GF-D8 (cell line): Measurements from ENCODE around the gene ZXDA.
"Not testable (repeated sequence)": the region's sequence is repeated elsewhere in the genome, so short reads cannot be mapped to it uniquely, and the experiment has no call there.

Experiments
- DNase-seq: peaks from one replicate; lab custom pipeline; 2025; lab: John Stamatoyannopoulos, UW

Gene ZXDA, protein sequence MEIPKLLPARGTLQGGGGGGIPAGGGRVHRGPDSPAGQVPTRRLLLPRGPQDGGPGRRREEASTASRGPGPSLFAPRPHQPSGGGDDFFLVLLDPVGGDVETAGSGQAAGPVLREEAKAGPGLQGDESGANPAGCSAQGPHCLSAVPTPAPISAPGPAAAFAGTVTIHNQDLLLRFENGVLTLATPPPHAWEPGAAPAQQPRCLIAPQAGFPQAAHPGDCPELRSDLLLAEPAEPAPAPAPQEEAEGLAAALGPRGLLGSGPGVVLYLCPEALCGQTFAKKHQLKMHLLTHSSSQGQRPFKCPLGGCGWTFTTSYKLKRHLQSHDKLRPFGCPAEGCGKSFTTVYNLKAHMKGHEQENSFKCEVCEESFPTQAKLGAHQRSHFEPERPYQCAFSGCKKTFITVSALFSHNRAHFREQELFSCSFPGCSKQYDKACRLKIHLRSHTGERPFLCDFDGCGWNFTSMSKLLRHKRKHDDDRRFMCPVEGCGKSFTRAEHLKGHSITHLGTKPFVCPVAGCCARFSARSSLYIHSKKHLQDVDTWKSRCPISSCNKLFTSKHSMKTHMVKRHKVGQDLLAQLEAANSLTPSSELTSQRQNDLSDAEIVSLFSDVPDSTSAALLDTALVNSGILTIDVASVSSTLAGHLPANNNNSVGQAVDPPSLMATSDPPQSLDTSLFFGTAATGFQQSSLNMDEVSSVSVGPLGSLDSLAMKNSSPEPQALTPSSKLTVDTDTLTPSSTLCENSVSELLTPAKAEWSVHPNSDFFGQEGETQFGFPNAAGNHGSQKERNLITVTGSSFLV

DNA sequence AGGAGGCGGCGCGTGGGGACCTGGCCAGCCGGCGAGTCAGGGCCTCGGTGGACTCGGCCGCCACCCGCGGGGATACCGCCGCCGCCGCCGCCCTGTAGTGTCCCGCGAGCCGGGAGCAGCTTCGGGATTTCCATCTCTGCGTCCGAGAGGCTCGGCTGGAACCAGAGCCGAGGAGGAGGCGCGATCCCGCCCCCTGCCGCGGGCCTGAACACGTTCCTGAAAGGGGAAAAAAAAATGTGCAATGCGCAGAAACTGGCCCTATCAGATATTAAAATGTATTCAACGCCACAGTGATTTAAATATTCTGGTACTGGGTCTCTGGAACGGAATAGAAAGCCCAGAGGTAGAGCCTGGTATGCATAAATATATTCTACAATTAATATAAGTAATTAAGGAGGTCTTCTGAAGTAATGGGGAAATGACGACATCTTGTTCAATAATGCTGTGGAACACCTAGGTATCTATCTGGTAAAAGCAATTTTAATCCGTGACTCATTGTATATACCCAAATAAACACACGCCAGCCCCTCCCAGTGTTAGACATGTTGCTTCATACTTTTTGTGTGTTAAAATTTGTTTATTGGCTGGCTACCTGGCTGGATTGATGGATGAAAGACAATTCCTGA is at the start of gene ZXDA:
ZXDA (minus strand) TSS at position 172 of the 626 bp plus-strand sequence; CDS start at position 134, 38 bp downstream.
- not testable (repeated sequence) for DNase-seq

DNA sequence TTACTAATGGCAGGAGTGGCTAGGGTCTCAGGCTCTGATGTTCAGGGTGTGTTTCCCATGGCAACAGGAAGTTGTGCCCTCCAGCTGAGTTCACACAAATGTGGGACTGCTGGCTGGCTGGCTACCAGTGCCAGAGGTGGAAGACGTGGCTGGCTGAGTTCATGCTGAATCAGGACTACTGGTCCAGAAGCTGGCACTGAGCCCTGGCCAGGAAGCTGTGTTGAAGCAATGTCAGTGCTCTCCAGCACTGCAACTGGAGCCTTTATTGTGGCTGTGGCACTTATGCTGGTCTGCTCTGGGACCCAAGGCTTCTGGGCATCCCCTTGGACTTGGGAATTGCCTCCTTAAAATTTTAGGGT is 42.0 kb upstream of the ZXDA start:
- DNase-seq, result no peak

DNA sequence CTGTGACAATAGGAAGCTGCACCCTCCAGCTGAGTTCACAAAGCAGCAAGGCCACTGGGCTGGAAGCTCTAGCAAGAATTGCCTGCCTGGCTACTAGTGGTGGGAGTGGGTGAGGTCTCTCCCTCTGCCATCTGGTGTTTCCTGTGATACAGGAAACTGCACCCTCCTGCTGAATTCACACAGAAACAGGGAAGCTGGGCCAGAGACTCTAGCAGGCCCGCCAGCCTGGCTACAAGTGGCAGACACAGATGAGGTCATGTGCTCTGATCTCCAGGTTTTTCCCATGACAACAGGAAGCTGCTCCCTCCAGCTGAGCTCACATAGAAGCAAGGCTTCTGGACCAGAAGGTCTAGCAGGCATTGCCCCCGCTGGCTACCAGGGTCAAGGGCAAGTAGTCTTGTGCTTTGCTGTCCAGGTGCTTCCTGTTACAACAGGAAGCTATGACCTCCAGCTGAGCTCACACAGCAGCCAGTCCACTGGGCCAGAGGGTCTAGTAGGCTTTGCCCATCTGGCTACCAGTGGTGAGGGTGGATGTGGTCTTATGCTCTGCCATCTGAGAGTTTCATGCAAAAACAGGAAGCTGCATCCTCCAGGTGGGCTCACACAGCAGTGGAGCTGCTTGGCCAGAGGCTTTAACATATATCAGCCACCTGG is 41.5 kb upstream of the ZXDA start:
- DNase-seq, result peak; percentile 76

DNA sequence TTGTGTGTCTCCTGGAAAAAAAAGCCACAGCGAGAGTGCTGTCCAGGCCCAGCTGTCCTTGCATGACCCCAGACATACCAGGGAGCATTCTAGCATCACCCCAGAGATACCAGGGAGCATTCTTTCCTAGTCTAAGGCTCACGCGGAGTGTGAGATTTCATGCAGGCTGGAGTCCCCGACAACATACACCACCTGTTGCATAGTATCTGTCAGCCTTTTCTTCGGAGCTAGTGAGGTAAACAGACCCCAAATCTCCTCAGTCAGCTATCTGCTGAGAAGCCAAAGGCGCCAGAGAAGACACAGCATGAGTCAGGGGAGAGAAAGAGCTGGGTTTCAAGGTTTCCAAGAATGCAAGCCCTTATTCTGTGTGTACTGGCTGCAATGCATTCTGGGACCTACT is 23.1 kb upstream of the ZXDA start:
- DNase-seq, result no peak

DNA sequence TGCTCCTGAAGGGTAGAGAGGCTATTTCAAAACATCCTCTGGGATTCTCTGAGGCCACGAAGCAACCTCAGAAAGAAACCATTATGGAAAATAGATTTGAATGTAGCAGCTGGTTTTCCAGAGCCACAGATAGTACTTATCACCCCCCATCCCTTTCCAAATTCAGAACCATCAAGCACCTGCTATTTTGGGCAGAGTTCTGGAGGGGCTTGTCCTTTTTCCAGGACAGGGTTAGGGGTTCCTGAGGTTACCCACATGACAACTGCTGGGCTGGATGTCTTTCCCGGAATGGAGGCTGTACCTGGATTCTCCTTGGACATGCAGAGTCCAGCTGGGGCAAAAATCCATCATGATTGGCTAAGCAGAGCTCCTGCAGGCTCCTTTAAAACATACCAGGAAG is 22.0 kb upstream of the ZXDA start:
- no peak for DNase-seq

DNA sequence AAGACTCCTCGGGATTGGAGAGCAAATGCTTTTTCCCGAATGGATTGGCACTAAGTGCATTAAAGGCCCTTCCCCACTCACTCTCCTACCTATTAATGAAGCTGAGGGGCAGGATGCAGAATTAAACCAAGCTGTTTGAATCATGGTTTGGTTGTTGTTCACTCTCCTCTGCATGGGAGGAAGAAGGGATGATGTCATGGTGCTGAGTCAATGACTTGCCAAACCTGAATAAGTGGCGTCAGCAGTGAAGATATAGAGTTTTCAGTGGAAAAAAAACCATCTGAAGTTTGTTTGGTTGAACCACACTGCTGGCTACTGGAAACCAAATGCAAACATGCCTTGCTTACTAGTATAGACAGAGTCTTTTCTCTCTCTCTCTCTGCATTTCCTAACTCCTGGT is 19.8 kb upstream of the ZXDA start:
- no peak for DNase-seq

DNA sequence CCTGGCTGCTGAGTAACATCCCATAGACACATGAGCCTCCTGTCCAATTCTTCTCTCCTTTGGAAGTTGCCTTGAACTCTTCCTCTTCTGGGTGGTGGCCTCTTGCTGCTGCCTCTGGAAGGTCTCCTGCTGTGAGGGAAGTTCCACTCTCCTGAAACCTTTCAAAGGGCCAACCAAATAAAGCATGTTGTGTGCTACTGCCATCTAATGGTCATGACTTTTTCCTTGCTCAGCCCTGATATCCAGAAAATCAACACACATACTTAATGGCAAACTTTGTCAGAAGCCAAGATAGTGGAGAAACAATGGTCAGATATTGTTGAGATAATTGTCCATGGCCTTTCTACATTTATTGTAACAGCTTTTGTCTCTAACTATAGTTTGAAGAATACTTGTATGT is 19.1 kb upstream of the ZXDA start:
- no peak for DNase-seq

DNA sequence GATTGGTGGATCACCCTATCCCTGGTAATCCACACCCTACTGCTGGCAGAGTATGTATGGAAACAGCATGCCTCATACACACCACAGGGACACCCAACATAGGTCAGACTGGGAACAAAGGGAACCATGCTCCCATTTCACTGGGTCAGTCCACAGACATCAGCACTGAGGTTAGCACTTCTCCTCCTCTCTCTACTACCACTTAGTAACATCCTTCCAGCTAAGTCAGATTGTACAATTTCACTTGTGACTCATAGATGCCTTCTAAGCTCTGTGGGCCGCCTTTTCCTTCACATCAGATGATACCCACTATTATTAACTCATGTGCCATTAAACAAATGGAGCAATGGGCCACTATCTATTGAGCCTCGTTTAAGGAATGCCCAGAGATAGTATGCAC is 15.5 kb upstream of the ZXDA start:
- DNase-seq, result no peak

DNA sequence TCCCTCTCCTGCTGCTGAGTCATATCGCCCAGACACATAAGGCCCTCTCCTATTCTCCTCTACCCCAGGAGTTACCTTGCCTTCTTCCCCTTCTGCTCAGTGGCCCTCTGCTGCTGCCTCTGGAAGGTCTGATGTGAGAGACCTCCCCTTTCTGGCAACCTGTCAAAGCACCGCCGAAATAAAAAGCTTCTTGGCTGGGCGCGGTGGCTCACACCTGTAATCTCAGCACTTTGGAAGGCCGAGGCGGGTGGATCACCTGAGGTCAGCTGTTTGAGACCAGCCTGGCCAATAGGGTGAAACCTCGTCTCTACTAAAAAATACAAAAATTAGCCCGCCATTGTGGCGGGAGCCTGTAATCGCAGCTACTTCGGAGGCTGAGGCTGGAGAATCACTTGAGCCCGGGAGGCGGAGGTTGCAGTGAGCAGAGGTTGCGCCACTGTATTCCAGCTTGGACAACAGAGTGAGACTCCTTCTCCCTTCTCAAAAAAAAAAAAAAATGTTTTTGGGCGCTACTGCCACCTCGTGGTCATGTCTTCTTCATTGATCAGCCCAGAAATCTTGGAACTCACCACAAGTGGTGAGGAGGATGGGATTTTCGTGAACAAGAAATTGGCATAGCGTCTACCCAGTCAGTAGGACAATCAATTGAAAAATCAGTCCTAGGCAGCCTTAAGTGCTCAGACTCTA is 8.6 kb upstream of the ZXDA start:
- DNase-seq, result no peak

DNA sequence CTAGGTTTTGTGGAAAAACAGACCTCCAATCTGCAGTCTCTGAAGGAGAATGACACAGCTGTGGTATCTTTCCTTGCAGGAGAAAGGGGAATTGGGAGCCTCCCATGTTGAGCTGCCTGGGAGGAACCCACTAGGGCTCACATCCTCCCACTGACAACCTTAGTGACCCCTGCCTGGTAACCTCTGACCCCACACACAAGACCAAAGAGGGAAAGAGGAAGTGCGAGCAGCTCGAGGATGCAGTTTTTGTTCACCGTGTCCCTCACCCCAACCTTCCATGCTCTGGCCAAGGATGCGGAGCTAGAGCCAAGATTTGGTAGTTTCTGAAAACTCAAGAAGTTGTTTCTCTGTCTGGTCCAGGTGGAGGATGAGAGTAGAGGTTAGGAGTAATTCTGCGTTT is 5.4 kb upstream of the ZXDA start:
- no peak for DNase-seq

DNA sequence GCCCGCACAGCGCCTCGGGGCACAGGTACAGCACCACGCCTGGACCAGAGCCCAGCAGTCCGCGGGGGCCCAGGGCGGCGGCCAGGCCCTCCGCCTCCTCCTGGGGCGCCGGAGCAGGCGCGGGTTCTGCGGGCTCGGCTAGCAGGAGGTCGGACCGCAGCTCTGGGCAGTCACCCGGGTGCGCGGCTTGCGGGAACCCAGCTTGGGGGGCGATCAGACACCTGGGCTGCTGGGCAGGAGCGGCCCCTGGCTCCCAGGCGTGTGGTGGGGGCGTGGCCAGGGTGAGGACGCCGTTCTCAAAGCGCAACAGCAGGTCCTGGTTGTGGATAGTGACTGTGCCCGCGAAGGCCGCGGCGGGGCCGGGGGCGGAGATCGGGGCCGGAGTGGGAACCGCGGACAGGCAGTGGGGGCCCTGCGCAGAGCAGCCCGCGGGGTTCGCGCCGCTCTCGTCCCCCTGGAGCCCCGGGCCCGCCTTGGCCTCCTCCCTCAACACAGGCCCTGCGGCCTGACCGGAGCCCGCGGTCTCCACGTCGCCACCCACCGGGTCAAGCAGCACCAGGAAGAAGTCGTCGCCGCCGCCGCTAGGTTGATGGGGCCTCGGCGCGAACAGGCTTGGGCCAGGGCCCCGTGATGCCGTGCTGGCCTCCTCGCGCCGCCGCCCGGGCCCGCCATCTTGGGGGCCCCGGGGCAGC is 517 bp downstream of the ZXDA start:
- DNase-seq, result not testable (repeated sequence)

DNA sequence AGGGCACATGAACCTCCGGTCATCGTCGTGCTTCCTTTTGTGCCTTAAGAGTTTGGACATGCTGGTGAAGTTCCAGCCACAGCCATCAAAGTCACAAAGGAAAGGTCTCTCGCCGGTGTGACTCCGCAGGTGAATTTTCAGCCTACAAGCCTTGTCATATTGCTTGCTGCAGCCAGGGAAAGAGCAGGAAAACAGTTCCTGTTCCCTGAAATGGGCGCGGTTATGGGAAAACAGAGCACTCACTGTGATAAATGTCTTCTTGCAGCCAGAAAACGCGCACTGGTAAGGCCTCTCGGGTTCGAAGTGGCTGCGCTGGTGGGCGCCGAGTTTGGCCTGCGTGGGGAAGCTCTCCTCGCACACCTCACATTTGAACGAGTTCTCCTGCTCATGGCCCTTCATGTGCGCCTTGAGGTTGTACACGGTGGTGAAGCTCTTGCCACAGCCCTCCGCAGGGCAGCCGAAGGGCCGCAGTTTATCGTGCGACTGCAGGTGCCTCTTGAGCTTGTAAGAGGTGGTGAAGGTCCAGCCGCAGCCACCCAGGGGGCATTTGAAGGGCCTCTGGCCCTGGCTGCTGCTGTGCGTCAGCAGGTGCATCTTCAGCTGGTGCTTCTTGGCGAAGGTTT is 1.2 kb downstream of the ZXDA start:
- DNase-seq, result not testable (repeated sequence)

DNA sequence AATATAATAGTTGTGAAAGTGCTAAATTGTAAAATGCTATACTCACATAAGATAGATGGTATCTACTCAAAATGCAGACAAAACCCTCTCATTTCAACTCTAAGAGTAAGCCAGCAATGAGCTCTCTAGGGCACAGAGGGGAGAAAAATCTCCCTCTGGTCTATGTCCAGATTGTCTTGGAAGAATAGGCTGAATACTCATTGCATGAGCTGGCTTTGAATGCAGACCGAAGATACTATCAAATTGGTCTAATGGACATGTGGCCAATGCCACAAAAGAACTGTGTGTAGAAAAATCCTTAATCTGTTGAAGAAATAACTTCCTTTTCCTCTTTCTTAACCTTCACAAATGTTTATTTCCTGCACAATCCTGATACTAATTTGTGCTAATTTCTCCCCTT is 3.5 kb downstream of the ZXDA start:
- DNase-seq, result peak; percentile 8

DNA sequence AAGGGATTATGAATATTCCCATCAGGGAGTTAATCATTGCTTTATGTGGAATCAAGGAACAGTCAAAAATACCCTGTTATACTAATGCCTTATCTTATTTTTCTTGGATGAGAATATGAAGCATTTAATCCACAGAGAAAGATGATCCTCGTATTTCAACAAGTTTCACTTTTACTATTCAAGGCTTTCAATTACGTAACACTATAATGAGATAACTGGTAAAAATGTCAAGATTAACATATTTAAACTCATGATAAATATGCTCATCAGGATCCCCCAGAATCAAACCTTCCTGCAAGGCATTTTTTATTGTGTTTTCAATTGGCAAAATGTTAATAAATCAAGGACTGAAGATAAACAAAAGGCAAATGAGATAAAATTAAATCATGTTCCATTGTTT is 5.1 kb downstream of the ZXDA start:
- no peak for DNase-seq

DNA sequence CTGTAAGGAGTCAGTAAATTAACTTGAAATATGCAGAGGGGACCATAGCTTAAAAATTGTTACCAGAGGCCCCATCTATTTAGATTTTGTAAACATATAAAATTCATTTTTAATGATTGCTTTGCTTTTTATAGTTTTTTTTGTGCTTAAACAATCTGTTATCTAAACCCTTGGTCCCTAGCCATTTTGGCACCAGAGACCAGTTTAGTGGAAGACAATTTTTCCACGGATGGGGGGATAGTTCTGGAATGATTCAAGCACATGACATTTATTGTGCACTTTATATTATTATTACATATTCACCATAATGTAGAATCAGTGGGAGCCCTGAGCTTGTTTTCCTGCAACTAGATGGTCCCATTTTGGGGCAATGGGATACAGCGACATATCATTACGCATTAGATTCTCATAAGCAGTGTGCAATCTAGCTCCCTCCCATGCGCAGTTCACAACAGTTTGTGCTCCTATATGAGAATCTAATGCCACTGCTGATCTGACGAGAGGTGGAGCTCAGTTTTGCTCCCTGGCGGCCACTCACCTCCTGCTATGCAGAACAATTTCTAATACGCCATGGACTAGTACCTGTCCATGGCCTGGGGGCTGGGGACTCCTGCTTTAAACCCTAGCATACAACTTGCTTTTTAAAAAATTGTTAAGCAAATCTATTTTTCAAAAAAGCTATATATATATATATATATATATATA is 5.9 kb downstream of the ZXDA start:
- no peak for DNase-seq

DNA sequence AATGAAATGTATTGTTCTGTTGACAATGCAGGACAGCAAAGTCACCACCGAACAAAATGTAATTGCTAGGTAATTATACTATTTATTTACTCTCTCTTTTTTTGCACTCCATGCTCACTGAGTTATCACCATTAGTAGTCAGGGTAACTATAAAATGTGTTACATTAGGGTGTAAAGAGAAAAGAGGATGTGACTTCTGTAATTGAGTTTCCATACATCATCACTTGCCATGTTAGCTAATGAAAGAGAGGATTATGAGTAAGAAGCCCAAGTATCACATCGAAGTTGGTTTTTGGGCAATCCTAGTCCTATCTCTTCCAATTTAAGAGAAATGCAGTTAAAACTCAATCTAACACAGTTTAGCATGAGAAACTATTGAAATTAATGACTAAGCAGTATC is 7.6 kb downstream of the ZXDA start:
- DNase-seq, result no peak

DNA sequence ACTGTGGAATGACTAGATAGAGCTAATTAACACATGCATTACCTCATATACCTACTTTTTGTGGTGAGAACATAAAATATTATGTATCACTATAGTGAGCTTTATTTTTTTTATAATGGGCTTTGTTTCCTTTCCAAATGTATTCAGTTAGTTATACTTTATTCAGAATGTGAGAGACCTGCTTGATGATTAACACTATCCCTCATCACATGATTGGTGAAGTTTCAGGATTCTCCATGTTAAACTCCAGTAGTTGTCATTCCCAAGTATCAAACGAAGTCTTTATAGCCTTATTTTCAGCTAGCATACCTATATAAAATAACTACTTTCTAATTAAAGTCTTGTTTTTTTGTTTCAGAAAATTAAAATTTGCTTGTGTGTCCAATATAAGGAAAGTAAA is 8.8 kb downstream of the ZXDA start:
- no peak for DNase-seq

DNA sequence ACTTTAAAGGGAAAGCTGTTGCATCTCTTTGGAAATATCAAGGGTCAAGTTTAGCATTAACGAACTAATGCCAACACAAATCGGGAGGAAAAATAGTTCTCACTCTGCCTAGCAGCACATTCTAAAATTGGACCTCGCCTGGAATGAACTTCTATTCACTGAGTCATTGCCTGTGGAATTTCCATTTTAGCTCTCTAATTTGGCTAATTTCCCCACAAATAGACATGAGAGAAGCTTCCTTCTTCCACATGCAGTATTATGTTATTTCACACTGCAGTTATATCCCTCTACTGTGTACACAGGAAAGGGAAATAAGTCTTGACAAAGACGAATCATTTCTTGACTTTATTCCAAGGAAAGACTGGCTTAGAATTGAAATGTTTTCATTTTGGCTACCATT is 9.3 kb downstream of the ZXDA start:
- no peak for DNase-seq

DNA sequence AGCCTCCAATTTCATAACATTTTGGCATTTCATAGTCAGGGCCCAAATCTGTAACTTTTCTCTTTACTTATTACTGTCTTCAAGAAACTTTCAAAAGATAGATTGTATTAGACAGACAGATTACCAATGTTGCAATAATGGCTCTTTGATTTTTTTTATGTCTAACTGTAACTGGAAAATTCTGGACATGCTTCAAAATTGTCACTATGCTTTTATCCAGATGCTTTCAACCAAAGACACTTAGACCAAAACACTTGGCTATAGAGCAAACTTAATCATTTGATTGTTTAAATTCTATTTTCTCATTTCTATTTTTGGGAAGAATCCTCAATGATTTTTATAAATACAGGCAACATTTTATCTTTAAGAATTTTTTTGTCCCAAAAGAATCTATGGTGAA is 10.4 kb downstream of the ZXDA start:
- no peak for DNase-seq

DNA sequence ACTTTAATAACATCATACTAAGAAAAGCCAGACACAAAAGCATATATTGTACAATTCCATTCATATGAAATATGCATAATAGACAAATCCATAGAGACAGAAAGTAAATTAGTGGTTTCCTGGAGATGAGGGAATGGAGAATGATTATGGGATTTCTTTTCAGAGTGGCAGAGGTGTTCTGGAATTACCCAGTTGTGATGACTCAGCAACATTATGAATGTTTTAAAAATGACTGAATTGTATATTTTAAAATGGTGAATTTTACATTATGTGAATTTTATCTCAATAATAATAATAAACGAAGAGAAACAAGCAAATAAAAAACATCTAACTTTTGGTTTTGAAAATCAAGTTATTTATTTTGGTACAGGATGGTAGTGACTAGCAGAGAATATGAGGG is 11.2 kb downstream of the ZXDA start:
- no peak for DNase-seq
